Activated naive CD8-positive, alpha-beta T cell treated with anti-CD3 and anti-CD28 coated beads for 36 hours (primary cell): Measurements from ENCODE around the gene STARD7. TPM values are rescaled to one million over a fixed set of nuclear protein-coding genes. Genes with fewer than 3 reads are reported as not detected.

Experiments used
- DNase-seq: peaks from one replicate; pipeline ENCODE4 v3.0.0; 2021
- H3K27ac Mint-ChIP-seq: one replicate; pipeline ENCODE4 v1.8.0; 2022; ENCODE audit warnings: mild to moderate bottlenecking, moderate library complexity, mixed read lengths
- H3K27me3 Mint-ChIP-seq: one replicate; pipeline ENCODE4 v1.8.0; 2022; ENCODE audit warnings: mild to moderate bottlenecking, mixed read lengths
- H3K36me3 Mint-ChIP-seq: one replicate; pipeline ENCODE4 v1.8.0; 2021; ENCODE audit warnings: mild to moderate bottlenecking, mixed read lengths
- H3K4me1 Mint-ChIP-seq: one replicate; pipeline ENCODE4 v1.8.0; 2021; ENCODE audit warnings: mixed read lengths
- H3K4me3 Mint-ChIP-seq: one replicate; pipeline ENCODE4 v1.8.0; 2022; ENCODE audit warnings: mild to moderate bottlenecking, moderate library complexity, mixed read lengths
- H3K9me3 Mint-ChIP-seq: one replicate; pipeline ENCODE4 v1.8.0; 2022; ENCODE audit warnings: mixed read lengths
- total RNA-seq, 2 experiments: library from RNA; stranded (reverse); gene quantifications; one replicate each; pipeline ENCODE4 v1.2.3, GENCODE V29; 2021

STARD7 gene
- total RNA-seq, 2 experiments from 2014 or later: 229 to 231 TPM

DNA sequence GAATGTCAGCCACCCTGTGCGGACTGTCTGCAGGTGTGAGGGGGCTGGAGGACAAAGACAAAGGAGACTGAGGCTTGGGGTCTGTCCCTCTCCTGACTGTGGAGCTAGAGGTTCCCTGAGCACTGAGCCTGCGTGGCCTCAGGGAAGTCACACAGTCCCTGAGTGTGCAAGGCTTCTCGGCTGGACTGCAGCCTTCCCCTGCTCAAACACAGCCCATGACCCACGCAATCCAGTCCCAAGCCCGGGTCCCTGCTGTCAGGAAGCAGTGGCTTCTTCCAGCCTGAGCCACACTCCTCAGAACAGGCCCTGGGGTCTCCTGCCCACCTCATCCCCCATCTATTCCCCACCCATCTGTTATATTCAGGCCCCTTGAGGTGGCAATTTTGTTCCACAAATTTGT is 73.0 kb downstream of the STARD7 start:
- peaks cover 15% of the 10 kb centered on the region for H3K36me3 Mint-ChIP-seq
- H3K4me3 Mint-ChIP-seq: no peak overlapping the region
- DNase-seq: no peak
- peaks cover 3% of the 10 kb centered on the region for H3K27me3 Mint-ChIP-seq
- H3K9me3 Mint-ChIP-seq: no peaks in the 10 kb centered on the region
- H3K4me1 Mint-ChIP-seq: peaks cover 42% of the 10 kb centered on the region
- H3K27ac Mint-ChIP-seq: no peak overlapping the region

DNA sequence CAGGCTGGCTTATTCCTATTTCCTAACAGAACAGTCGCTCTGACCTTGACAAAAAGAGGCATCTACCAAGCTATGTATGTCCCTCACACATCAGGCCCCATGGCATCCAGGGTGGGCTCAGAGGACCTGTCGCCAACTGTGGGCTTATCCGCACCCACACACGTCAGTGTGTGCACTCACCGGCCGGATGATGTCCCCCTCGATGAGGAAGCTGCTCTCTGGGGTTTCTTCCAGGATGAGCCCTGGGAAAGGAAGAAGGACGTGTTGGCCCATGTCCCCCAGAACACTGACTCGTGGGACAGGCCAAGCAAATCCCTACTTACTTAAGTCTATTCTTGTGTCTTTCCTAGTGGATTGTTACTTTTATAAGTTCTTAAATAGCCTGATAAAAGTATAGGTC is 73.5 kb downstream of the STARD7 start:
- Mint-ChIP-seq H3K36me3 (peaks cover 19% of the 10 kb centered on the region), H3K27ac (no peak overlapping the region), H3K4me3 (no peak overlapping the region), H3K9me3 (no peaks in the 10 kb centered on the region), H3K4me1 (peaks cover 43% of the 10 kb centered on the region), H3K27me3 (peaks cover 3% of the 10 kb centered on the region)
- DNase-seq: no peak

Other genes with a start within 250 kb of the STARD7 start
- gene ANKRD36C, start 217.0 kb downstream of the STARD7 start, total RNA-seq: 10 to 100 TPM; 25.4 to 27.1 TPM
- 10 to 100 TPM; 36.3 to 41.8 TPM for gene GPAT2, start 173.9 kb downstream of the STARD7 start, total RNA-seq
- under 1 TPM; 0.29 to 0.30 TPM for gene ADRA2B, start 92.3 kb downstream of the STARD7 start, total RNA-seq
- gene ASTL, start 70.3 kb downstream of the STARD7 start, total RNA-seq: 10 to 100 TPM; 22.1 to 23.3 TPM
- 100 to 1,000 TPM; 274 to 279 TPM for gene DUSP2, start 63.4 kb downstream of the STARD7 start, total RNA-seq
- gene TMEM127, start 57.2 kb upstream of the STARD7 start, total RNA-seq: 10 to 100 TPM; 17.4 to 21.2 TPM
- 10 to 100 TPM; 69.7 to 73.9 TPM for gene CIAO1, start 57.4 kb upstream of the STARD7 start, total RNA-seq
- gene SNRNP200, start 96.7 kb upstream of the STARD7 start, total RNA-seq: 100 to 1,000 TPM; 196 to 202 TPM
- gene ITPRIPL1, start 116.5 kb upstream of the STARD7 start, total RNA-seq: 10 to 100 TPM; 44.8 to 46.0 TPM
- 10 to 100 TPM; 82.3 to 85.0 TPM for gene NCAPH, start 126.9 kb upstream of the STARD7 start, total RNA-seq